NCI-H82 treated with DMSO at 0.1 percent for 48 hours (cell line): ENCODE data around the gene ZNF749.
"Not testable (repeated sequence)": the region's sequence is repeated elsewhere in the genome, so short reads cannot be mapped to it uniquely, and the experiment has no call there.

Experiments used
- DNase-seq: peaks from one replicate; lab custom pipeline; 2025; ENCODE audit not compliant: unreplicated experiment; lab: John Stamatoyannopoulos, UW

ZNF749 gene

GRCh38 chr19:57465680-57466381, 30.7 kb downstream of the ZNF749 start:
- DNase-seq: peak; percentile 2

- no peak for DNase-seq
These were observed 31.4 kb downstream of the ZNF749 start for GRCh38 chr19:57466489-57466888.

- DNase-seq: no peak
These were observed 38.5 kb downstream of the ZNF749 start for GRCh38 chr19:57473646-57474045.

DNA sequence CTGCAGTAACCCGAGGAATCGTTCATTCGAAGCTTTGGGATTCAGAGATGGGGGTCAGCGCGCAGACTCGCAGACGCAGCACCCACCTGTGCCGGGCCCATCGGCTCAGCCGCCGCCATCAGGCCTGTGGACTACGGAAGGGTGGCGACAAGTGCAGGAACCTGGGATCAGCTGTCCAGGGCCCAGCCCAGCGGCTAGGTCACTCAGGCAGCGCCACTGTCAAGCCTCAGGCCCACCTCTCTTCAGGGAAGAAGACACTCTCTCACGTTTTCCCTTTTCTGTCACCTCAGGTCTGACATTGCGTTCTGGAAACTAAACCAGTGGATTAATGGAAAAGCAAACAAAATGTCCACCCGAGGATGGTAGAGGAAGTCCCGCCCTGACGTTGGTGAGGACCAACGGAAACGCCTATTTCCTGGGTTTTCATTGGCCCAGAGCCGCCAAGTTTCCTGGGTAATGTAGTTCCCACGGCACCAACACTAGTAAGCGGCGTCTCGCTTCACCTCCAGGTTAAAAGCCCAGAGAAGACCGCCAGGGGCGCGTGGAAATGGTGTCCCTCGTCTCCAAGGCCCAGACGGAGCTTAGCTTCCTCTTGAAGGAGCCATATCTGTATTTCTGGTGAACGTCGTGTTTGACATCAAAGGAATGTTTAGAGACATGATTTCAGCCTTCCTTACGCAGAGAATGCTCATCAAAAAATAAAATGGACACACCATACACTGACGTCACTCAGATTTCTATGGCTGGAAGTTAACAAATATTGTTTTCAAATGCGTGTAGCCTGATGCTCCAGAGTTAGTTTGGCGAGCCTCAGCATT, 42.3 kb downstream of the ZNF749 start, which contains the start of gene ZNF772:
ZNF772 (minus strand) TSS at position 376 of the 818 bp plus-strand sequence; CDS start at position 119, 257 bp downstream.
- peak; percentile 88 for DNase-seq

DNA sequence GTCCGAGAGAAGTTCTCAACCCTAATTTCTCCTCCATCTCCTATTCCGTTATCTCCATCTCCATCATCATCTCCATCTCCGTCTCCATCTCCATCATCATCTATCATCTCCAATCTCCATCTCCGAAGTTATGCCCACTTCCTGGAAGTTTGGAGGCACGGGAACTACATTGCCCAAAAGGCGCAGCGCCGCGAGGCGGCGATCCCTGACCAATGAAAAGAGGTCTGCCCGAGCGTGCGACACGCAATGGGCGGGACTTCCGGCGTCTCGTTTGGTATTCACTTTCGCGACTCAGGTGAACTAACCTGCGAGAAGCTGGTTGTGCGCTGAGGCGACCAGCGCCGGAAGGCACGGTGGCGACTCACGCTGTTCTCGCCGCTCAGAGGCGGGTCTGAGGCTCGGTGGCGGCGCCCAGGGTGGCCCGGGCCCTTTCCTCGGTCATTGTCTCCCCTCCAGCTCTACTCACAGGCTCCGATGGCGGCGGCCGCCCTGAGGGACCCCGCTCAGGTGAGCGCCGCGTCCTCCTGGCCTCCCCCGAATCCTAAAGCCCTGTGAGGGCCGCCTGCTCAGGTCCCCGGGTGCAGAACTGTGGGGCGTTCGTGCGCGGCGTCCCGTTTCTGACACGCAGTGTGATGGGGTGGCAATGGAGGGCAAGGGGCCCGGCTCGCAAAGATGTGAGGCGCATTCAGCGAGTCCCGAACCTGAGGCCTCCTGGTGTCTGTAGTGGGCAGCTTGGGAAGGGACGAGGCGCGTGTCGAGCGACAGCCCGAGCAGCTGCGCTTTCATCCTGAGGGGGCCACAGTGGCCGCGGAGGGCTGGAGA, 52.6 kb downstream of the ZNF749 start, which contains the start of gene ZNF419:
ZNF419 (plus strand) TSS at position 274 of the 822 bp plus-strand sequence; CDS start at position 475, 201 bp downstream.
- DNase-seq: peak; percentile 38

GRCh38 chr19:57488299-57488644, 53.1 kb downstream of the ZNF749 start:
- DNase-seq: not testable (repeated sequence)
